Stomach (tissue), 9 donors: ENCODE data around the gene SULT1A3. TPM values are rescaled to one million over a fixed set of nuclear protein-coding genes. Genes with fewer than 3 reads are reported as not detected.
"Not testable (repeated sequence)": the region's sequence is repeated elsewhere in the genome, so short reads cannot be mapped to it uniquely, and the experiment has no call there.

Source experiments
- DNase-seq, 2 donors: peaks; one replicate each; pipeline versions ENCODE4 v3.0.0 to v3.0.0-alpha.2; 2013 to 2019
- H3K27ac ChIP-seq, 5 donors: fragments of 200-600 bp in 4 of 5; sonication (generic) in 4 of 5; one replicate each; pipeline ENCODE4 v1.5.1; 2013 to 2019; ENCODE audit warnings: mild to moderate bottlenecking in 1 of 5, moderate library complexity in 1 of 5
- H3K27me3 ChIP-seq, 3 donors: fragments of 200-600 bp; sonication (generic); one replicate each; pipeline ENCODE4 v1.5.1; 2017 to 2019; ENCODE audit warnings: mixed run types in 1 of 3
- H3K36me3 ChIP-seq, 4 donors: fragments of 200-600 bp; sonication (generic); 1 replicate in 3 of 4; 2 replicates in 1 of 4; pipeline ENCODE4 v1.5.1; 2016 to 2019
- H3K4me1 ChIP-seq, 4 donors: fragments of 200-600 bp; sonication (generic); one replicate each; pipeline ENCODE4 v1.5.1; 2016 to 2019
- H3K4me3 ChIP-seq, 4 donors: fragments of 200-600 bp; sonication (generic) in 3 of 4; one replicate each; pipeline ENCODE4 v1.5.1; 2016 to 2019; ENCODE audit warnings: mild to moderate bottlenecking in 1 of 4
- H3K9me3 ChIP-seq, 4 donors: fragments of 200-600 bp; sonication (generic); one replicate each; pipeline ENCODE4 v1.5.1; 2016 to 2019
- WGBS, 5 donors: extraction: QIAGEN DNeasy Blood & Tissue Kit in 3 of 5; methylation state at CpG; one replicate each; pipeline versions ENCODE4 v1.1.5 to v1.1.7; 2013 to 2018; 5-methylcytosine and 5-hydroxymethylcytosine counted together
- intact Hi-C: fragments of 100-400 bp; cut with DNase I; formaldehyde crosslinking; loops from one replicate; pipeline ENCODE4 v1.15.1; 2023; ENCODE audit warnings: low total_unique reads
- polyA plus RNA-seq, 3 donors: library from polyadenylated mRNA; stranded (reverse); fragments of 200-250 nt; gene quantifications; one replicate each; pipeline ENCODE4 v1.2.3, GENCODE V29; 2013
- total RNA-seq, 5 donors: library from RNA; depleted of rRNA; stranded (reverse); fragments of >200 nt; gene quantifications; one replicate each; pipeline versions ENCODE4 v1.1.0 to v1.2.3, GENCODE V29; 2014 to 2016
- donor health status: healthy with polysubstance abuse.
- donor health status: Bipolar disorder and iron deficiency.
- donor health status: healthy.

Gene SULT1A3
- total and polyA plus RNA-seq, 8 donors, result 4.2 to 118 (median 47.7) TPM

DNA sequence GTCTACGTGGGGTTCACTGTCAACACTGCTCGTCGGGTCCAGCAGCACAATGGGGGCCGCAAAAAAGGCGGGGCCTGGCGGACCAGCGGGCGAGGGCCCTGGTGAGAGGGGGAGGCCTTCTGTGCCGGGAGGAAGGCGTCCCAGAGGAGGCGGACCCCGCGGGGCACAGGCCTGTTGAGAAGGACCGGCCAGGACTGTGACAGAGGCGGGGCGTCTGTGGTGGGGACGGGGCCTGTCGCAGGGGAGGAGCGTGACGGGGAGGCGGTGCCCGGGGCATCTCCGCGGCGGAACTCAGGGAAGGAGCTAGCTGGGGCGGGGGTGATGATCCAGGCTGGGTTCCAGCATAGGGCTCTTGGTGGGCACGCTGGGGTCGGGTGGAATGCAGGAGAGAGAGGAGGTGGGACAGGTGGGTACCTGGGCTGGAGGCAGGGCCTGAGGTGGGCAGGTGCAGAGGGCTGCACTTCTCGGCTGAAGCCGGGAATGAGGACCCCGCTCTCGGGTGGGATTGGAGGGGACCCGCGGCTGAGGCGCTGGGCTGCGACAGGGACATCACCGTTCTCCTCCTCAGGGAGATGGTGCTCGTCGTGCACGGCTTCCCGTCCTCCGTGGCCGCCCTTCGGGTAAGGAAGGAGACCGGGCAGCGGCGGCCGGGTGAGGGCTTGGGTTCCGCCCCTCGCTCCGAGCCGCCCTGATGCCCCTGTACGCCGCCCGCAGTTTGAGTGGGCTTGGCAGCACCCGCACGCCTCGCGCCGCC lies 4.7 kb upstream of the SULT1A3 start:
- 1 to 9% (median 3%) methylated on average over 11 to 17 of the region's 60 CpGs; no CpG with 5 or more reads in 1 of the 5 donors for WGBS, 5 donors
- Histone ChIP-seq H3K27ac (peak overlapping the region in 3 of 5 donors; percentile 59 to 66 (median 61)), H3K4me3 (peak overlapping the region; percentile 40 to 51 (median 46))
- H3K9me3 ChIP-seq, intact Hi-C loops, H3K36me3 ChIP-seq, H3K4me1 ChIP-seq, H3K27me3 ChIP-seq: not testable (repeated sequence)
- DNase-seq, result peak in 1 of 2 donors; percentile 20

DNA sequence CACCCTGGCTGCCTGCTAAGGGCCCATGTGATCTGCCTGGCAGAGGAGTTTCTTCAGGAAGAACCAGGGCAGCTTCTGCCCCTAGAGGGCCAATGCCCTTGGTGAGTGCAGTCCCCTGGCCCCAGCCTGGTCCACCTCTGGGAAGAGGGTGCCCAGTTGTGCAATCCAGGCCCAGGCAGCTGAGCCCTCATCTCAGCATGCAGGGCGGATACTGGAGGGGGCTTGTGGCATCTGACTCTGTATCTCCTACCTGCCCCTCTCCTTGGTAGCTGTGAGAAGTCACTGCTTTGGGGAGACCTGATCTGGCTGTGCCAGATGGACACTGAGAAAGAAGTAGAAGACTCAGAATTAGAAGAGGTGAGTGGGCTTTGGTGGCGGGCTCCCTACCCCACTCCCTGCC lies 2.1 kb upstream of the SULT1A3 start:
- H3K27ac ChIP-seq, H3K27me3 ChIP-seq, H3K9me3 ChIP-seq, intact Hi-C loops, H3K36me3 ChIP-seq, H3K4me1 ChIP-seq, DNase-seq, H3K4me3 ChIP-seq: not testable (repeated sequence)
- 57 to 100% (median 95%) methylated on average over 1 of the region's 2 CpGs; no CpG with 5 or more reads in 1 of the 5 donors for WGBS, 5 donors

DNA sequence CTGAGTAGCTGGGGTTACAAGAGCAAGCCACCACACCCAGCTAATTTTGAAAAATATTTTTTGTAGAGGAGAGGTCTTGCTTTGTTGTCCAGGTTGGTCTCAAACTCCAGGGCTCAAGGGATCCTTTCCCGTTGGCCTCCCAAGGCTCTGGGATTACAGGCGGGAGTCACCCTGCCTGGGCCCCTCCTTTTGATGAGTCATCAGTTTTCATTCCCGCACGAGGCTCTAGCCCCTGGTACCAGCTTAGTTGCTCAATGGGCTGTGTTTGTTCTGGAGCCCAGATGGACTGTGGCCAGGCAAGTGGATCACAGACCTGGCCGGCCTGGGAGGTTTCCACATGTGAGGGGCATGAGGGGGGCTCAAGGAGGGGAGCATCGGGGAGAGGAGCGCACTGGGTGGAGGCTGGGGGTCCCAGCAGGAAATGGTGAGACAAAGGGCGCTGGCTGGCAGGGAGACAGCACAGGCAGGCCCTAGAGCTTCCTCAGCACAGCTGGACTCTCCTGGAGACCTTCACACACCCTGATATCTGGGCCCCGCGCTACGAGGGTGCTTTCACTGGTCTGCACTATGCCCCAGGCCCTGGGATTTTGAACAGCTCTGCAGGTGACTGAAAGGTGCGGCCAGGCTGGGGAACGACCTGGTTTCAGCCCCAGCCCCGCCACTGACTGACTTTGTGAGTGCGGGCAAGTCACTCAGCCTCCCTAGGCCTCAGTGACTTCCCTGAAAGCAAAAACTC lies 721 bp downstream of the SULT1A3 start:
- intact Hi-C loops, H3K27me3 ChIP-seq, H3K4me3 ChIP-seq, H3K27ac ChIP-seq, H3K9me3 ChIP-seq, DNase-seq, H3K36me3 ChIP-seq, H3K4me1 ChIP-seq: not testable (repeated sequence)
- WGBS, 5 donors, result no CpG with 5 or more reads among the region's 15 CpGs

DNA sequence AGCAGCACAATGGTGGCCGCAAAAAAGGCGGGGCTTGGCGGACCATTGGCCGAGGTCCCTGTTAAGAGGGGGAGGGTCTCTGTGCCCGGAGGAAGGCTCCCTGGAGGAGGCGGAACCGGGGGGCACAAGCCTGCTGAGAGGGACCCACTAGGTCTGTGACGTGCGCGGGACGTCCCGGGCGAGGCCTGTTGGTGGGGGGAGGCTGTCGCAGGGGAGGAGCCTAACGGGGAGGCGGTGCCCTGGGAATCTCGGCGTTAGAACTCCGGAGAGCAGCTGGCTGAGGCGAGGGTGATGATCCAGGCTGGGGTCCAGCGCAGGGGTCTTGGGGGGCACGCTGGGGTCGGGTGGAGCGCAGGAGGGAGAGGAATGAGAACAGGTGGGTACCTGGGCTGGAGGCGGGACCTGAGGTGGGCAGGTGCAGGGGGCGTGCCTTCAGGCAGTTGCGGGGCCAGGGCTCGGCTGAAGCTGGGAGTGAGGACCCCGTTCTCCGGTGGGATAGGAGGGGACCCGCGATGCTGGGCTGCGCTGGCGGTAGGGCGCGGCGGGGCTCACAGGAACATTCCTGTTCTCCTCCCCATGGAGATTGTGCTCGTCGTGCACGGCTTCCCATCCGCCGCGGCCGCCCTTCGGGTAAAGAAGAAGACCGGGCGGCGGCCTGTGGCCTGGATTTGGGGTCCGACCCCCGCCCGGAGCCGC lies 6.6 kb downstream of the SULT1A3 start:
- DNase-seq, H3K27me3 ChIP-seq, H3K9me3 ChIP-seq, H3K4me1 ChIP-seq, H3K36me3 ChIP-seq, intact Hi-C loops: not testable (repeated sequence)
- 0 to 1% (median 1%) methylated on average over 15 to 18 of the region's 52 CpGs; no CpG with 5 or more reads in 1 of the 5 donors for WGBS, 5 donors
- Histone ChIP-seq H3K27ac (peak overlapping the region in 1 of 5 donors; percentile 54), H3K4me3 (peak overlapping the region; percentile 47 to 56 (median 50))

DNA sequence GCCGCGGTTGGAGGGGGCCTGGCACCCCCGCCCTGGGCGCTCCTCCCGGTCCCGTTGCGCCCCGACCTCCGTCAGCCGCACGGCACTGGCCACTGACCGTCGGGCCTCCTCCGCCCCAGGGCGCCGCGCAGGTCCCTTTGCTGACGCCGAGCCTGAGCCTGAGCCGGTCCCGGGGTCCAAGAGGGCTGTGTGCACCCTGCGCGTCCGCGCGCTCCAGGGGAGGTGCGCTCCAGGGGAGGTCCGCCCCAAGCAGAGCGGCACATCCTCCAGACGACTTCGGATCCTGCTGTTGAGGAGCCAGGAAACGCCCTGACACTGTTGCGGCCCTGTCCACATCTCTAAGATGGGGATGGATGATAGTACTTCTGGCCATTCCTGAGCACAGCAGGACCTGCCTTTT lies 7.2 kb downstream of the SULT1A3 start:
- H3K27me3 ChIP-seq, DNase-seq, H3K9me3 ChIP-seq, intact Hi-C loops, H3K4me1 ChIP-seq, H3K36me3 ChIP-seq: not testable (repeated sequence)
- no CpG with 5 or more reads among the region's 33 CpGs for WGBS, 5 donors
- Histone ChIP-seq H3K27ac (peak overlapping the region in 1 of 5 donors; percentile 54), H3K4me3 (peak overlapping the region; percentile 47 to 56 (median 50))

DNA sequence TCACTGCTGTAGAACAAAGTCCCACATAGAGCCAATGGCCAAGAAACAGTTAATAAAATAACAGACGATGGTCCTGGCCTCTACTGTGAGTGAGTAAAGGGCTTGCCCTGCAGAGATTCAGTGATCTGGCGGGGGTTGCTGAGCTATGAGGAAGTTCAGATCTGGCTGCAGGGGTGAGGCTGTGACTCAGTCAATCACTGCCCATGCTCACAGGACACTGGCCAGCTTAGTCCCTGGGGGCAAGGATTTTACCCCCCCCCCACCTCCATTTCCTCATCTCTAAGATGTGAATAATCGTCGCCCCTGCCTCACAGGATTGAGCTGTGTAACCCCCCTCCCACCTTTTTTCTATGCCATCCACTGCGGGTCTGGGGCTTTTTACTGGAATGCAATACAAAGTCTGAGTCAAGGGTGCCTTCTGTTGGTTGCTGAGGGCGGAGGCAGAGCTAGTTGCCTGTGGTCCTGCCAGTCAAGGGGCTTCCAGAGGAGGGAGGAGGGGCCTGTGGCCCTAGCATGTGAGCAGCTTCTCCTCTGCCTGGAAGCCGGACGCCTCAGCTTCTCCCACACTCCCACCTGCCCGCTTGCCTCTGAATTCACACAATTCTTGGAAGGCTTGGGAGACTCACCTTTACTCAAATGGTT lies 8.1 kb downstream of the SULT1A3 start:
- H3K36me3 ChIP-seq, H3K4me1 ChIP-seq, intact Hi-C loops, H3K9me3 ChIP-seq, DNase-seq, H3K4me3 ChIP-seq, H3K27ac ChIP-seq, H3K27me3 ChIP-seq: not testable (repeated sequence)
- WGBS, 5 donors, result 21 to 42% (median 33%) methylated on average over 2 of the region's 9 CpGs; no CpG with 5 or more reads in 1 of the 5 donors

DNA sequence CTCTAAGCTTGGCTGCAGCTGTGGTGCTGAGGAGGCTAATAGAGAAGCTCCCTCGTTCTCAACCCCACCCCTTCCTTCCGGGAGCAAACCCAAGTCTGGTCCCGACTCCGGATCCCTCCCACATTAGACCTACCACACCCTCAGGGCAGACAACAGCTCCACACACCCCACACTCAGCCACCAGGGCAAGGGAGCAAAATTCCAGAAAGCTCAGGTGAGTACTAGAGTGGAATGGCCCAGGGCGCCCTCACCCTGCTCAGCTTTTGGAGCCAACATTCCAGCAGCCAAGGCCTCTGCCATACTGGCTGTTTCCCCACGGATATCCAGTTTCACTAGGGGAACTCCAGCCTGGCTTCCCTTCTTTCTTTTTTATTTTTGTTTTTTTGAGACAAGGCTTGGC lies 10.0 kb downstream of the SULT1A3 start:
- 0 to 16% (median 3%) methylated on average over 2 to 4 of the region's 6 CpGs for WGBS, 5 donors
- peak in 1 of 2 donors; percentile 30 for DNase-seq
- H3K4me1 ChIP-seq, intact Hi-C loops, H3K27me3 ChIP-seq, H3K4me3 ChIP-seq, H3K9me3 ChIP-seq, H3K36me3 ChIP-seq, H3K27ac ChIP-seq: not testable (repeated sequence)

DNA sequence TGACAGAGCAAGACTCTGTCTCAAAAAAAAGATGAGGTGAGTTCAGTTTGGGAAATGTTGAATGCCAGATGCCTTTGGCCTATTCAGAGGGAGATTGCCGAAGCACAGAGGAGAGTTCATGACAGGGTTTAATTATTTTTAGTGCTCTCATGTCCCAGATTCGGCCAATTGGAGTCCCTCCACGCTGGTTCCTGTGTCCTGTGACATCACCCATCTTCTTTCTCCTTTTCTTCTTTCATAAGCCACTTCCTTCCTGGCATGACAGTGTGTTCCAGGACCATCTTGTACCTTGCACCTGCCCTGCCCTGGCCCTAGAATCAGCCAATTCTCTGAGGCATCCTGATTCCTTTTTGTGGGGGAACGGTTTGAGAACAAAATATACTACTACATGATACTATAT lies 12.4 kb downstream of the SULT1A3 start:
- DNase-seq, intact Hi-C loops, H3K27ac ChIP-seq, H3K4me1 ChIP-seq, H3K9me3 ChIP-seq, H3K27me3 ChIP-seq, H3K4me3 ChIP-seq, H3K36me3 ChIP-seq: not testable (repeated sequence)
- no CpG with 5 or more reads among the region's 4 CpGs for WGBS, 5 donors

DNA sequence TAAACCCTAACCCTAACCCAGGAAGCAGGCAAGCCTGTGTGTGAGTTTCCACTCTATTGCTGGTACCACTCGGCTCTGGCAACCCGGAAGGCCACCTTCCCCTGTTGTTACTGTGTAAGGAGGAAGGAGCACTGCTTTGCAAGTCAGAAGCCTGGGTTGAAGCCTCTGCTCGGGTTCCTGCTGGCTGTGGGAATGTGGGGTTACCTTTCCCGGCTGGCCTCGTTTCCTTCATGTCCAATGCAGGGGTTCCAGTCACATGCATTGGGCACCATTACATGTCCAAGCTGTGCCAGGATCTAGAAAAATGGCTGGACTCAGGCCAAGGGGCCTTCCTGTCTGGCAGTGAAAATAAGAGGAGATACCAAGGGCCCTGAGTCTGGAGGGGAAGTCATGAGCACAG lies 18.0 kb downstream of the SULT1A3 start:
- WGBS, 5 donors, result 55 to 74% (median 60%) methylated on average over 3 of the region's 5 CpGs
- H3K27ac ChIP-seq, H3K4me3 ChIP-seq, DNase-seq, H3K9me3 ChIP-seq, intact Hi-C loops, H3K36me3 ChIP-seq, H3K4me1 ChIP-seq, H3K27me3 ChIP-seq: not testable (repeated sequence)

DNA sequence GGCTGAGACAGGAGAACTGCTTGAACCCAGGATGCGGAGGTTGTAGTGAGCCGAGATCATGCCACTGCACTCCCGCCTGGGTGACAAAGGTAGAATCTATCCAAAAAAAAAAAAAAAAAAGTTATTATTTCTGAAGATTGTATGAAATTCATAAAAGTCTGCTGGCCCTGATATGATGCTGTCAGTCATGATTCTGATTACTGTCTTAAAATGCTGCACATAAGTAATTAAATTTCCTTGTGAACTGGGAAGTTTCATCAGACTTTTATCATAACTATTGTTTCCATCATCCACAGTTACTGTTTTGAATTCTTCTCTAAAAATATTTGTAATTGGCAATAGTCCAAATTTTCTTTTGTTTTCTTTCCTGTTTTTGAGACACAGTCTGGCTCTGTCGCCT lies 49.3 kb downstream of the SULT1A3 start, which contains the start of gene NPIPB13:
Gene NPIPB13, minus strand, starts transcription at position 101 of the 400 bp plus-strand sequence. CDS start 2,906 bp downstream, outside the sequence.
- H3K4me1 ChIP-seq, H3K9me3 ChIP-seq, H3K4me3 ChIP-seq, intact Hi-C loops, H3K27ac ChIP-seq, H3K27me3 ChIP-seq, H3K36me3 ChIP-seq, DNase-seq: not testable (repeated sequence)
- WGBS, 5 donors, result no CpG with 5 or more reads among the region's 4 CpGs
